GM06990 (cell line): ENCODE data around the gene LAMB1.
"Not testable (repeated sequence)": the region's sequence is repeated elsewhere in the genome, so short reads cannot be mapped to it uniquely, and the experiment has no call there.

Experiments used
- DNase-seq: peaks from one replicate; pipeline ENCODE4 v3.0.0-alpha.2; 2011; ENCODE audit not compliant: insufficient read length; ENCODE audit errors: extremely low read depth
- H3K27me3 ChIP-seq: replicated peaks from 2 replicates; pipeline ENCODE4 v1.6.0; 2011; ENCODE audit warnings: low read length; ENCODE audit not compliant: control insufficient read depth, insufficient read depth
- H3K36me3 ChIP-seq: 2 replicates; pipeline ENCODE4 v1.5.1; 2011; ENCODE audit warnings: low read length; ENCODE audit not compliant: control insufficient read depth, insufficient read depth
- H3K4me3 ChIP-seq: replicated peaks from 2 replicates; pipeline ENCODE4 v1.5.1; 2011; ENCODE audit warnings: low read depth, mild to moderate bottlenecking, control low read depth, low read length
- TF ChIP-seq, protein P1 (sequence below): IDR thresholded peaks from 2 replicates; pipeline ENCODE4 v1.5.1; 2011; ENCODE audit warnings: low read length, control low read depth, mild to moderate bottlenecking, inconsistent platforms; ENCODE audit not compliant: insufficient read depth, poor library complexity, severe bottlenecking

Gene LAMB1

GRCh38 chr7:108033776-108034497 is 31.0 kb upstream of the LAMB1 start:
- H3K36me3 ChIP-seq = no peaks in the 10 kb centered on the region
- TF ChIP-seq, protein P1, sequence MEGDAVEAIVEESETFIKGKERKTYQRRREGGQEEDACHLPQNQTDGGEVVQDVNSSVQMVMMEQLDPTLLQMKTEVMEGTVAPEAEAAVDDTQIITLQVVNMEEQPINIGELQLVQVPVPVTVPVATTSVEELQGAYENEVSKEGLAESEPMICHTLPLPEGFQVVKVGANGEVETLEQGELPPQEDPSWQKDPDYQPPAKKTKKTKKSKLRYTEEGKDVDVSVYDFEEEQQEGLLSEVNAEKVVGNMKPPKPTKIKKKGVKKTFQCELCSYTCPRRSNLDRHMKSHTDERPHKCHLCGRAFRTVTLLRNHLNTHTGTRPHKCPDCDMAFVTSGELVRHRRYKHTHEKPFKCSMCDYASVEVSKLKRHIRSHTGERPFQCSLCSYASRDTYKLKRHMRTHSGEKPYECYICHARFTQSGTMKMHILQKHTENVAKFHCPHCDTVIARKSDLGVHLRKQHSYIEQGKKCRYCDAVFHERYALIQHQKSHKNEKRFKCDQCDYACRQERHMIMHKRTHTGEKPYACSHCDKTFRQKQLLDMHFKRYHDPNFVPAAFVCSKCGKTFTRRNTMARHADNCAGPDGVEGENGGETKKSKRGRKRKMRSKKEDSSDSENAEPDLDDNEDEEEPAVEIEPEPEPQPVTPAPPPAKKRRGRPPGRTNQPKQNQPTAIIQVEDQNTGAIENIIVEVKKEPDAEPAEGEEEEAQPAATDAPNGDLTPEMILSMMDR = no peak
- no peak overlapping the region for H3K4me3 ChIP-seq
- DNase-seq = no peak
- H3K27me3 ChIP-seq = no peaks in the 10 kb centered on the region

DNA sequence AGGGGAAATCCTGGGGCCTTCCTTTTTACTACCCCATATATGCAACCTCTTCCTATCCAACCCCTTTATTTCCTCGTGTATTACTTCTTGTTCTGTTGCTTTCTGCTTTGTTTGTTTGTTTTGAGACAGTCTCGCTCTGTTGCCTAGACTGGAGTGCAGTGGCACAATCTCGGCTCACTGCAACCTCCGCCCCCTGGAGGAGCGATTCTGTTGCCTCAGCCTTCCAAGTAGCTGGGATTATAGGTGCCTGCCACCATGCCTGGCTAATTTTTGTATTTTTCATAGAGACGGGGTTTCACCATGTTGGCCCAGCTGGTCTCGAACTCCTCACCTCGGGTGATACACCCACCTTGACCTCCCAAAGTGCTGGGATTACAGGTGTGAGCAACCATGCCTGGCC is 30.3 kb upstream of the LAMB1 start:
- H3K4me3 ChIP-seq, H3K27me3 ChIP-seq, DNase-seq, H3K36me3 ChIP-seq: not testable (repeated sequence)

DNA sequence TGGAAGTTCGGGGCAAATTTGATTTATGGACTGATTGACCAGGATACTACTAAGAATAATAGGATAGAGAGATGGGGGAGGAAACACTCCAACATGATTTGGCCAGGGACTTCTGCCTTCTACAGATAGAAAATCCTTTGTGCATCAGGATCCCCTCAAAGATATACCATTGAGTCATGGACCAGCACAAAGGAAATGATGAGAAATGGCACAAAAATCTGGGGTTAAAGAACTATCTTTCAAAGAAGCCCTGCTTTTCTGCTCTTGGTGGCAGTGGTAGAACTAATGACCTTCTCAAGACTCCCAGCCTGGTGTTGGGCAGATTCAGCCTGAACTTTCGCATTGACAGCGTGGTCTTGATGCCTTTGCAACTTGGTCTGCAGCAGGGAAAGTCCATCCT is 27.6 kb upstream of the LAMB1 start:
- Histone ChIP-seq H3K27me3 (no peaks in the 10 kb centered on the region; the same call in 1 of the 2 replicates), H3K36me3 (no peaks in the 10 kb centered on the region), H3K4me3 (no peak overlapping the region)
- TF ChIP-seq, protein P1 = no peak
- no peak for DNase-seq

- no peak overlapping the region for H3K4me3 ChIP-seq
- no peak for DNase-seq
- TF ChIP-seq, protein P1 = no peak
- no peaks in the 10 kb centered on the region; the same call in 1 of the 2 replicates for H3K27me3 ChIP-seq
- H3K36me3 ChIP-seq = no peaks in the 10 kb centered on the region
Observed at GRCh38 chr7:108029034-108029433, 26.1 kb upstream of the LAMB1 start.

- no peaks in the 10 kb centered on the region for H3K36me3 ChIP-seq
- no peak overlapping the region for H3K4me3 ChIP-seq
- DNase-seq = no peak
- no peaks in the 10 kb centered on the region; the same call in 1 of the 2 replicates for H3K27me3 ChIP-seq
- TF ChIP-seq, protein P1 = no peak
Observed at GRCh38 chr7:108028111-108028510, 25.1 kb upstream of the LAMB1 start.

DNA sequence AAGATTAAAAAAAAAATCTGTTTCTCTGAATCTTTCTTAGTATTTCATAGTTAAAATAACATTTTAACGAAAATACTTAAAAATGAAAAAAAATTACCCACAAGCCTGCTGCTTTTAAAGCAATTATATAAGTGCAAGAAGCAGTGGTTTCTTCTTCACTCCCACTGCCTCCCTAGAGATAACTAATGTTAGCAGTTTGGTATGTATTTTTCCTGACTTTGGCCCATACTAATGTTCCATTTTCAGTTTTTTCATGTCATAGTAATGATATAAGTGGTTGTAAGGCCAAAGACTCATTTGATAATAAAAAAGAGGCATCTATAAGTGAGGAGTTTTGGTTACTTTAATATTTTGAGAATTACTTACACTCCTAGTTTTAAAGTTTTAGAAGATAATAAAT is 24.3 kb upstream of the LAMB1 start:
- TF ChIP-seq, protein P1 = no peak
- no peaks in the 10 kb centered on the region; the same call in 1 of the 2 replicates for H3K27me3 ChIP-seq
- no peak overlapping the region for H3K4me3 ChIP-seq
- no peaks in the 10 kb centered on the region for H3K36me3 ChIP-seq
- DNase-seq = no peak
